Thoracic aorta (tissue), 2 donors: ENCODE results near the gene SYNM. TPM values are rescaled to one million over a fixed set of nuclear protein-coding genes. Genes with fewer than 3 reads are reported as not detected.

ENCODE experiments used
- ATAC-seq: fragments of 150-250 bp; one replicate; pipeline ENCODE4 v1.8.0; 2017; ENCODE audit warnings: low read depth; ENCODE audit not compliant: insufficient number of reproducible peaks, low FRiP score
- DNase-seq: peaks from one replicate; pipeline ENCODE4 v3.0.0-alpha.2; 2020; ENCODE audit warnings: low spot score
- H3K27ac ChIP-seq, 2 donors: fragments of 200-600 bp; sonication (generic); 1 replicate in 1 of 2; 2 replicates in 1 of 2; pipeline ENCODE4 v1.5.1; 2016; ENCODE audit warnings: mild to moderate bottlenecking in 2 of 2, moderate library complexity in 2 of 2
- H3K27me3 ChIP-seq: fragments of 200-600 bp; sonication (generic); replicated peaks from 2 replicates; pipeline ENCODE4 v1.6.0; 2016; ENCODE audit warnings: mild to moderate bottlenecking; ENCODE audit not compliant: insufficient read depth
- H3K36me3 ChIP-seq: fragments of 200-600 bp; sonication (generic); one replicate; pipeline ENCODE4 v1.5.1; 2016
- H3K4me1 ChIP-seq, 2 donors: fragments of 200-600 bp; sonication (generic); 1 replicate in 1 of 2; 2 replicates in 1 of 2; pipeline versions ENCODE4 v1.5.1 to v1.6.0; 2016; ENCODE audit warnings: low read depth in 2 of 2, mild to moderate bottlenecking in 1 of 2; ENCODE audit not compliant: control insufficient read depth in 1 of 2
- H3K4me3 ChIP-seq: fragments of 200-600 bp; sonication (generic); 2 replicates; pipeline ENCODE4 v1.5.1; 2016; ENCODE audit warnings: mild to moderate bottlenecking
- H3K9me3 ChIP-seq: fragments of 200-600 bp; sonication (generic); 2 replicates; pipeline ENCODE4 v1.5.1; 2016
- total RNA-seq, 2 donors: library from RNA; depleted of rRNA; stranded (reverse); fragments of >200 nt; gene quantifications; one replicate each; pipeline versions ENCODE4 v1.1.0 to v1.2.3, GENCODE V29; 2016
- TF ChIP-seq, protein P1 (sequence below): fragments of 200-600 bp; sonication (generic); IDR thresholded peaks from one replicate; pipeline ENCODE4 v1.5.1; 2019; ENCODE audit warnings: antibody characterized with exemption

Gene SYNM
- total RNA-seq, 2 donors from 2014 or later, result 60.9 to 102 TPM

DNA sequence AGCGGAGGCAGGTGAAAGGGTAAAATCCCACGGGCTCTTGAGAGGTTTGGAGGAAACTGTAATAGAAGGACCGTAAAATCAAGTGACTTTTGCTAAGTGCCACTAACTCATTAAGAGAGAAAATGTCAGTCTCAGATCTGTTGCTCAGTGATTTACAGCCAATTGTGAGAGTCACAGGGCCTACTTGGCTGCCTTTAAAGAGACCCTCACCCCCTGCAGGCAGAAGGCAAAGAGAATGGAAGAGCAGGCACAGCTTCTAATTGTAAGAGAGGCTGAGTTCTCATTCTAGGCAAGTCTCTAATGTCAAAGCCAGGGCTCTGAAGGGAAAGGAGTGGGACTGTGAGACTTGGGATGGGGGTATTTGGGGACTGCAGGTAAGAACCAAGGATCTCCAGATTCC lies 9.3 kb upstream of the SYNM start:
- H3K36me3 ChIP-seq, result no peaks in the 10 kb centered on the region
- ATAC-seq (no peak), DNase-seq (no peak)
- no peaks in the 10 kb centered on the region for H3K9me3 ChIP-seq
- no peak overlapping the region for H3K27ac ChIP-seq
- H3K4me1 ChIP-seq, result peaks cover under 1 to 8% of the 10 kb centered on the region in 2 donors
- H3K27me3 ChIP-seq, result no peaks in the 10 kb centered on the region
- H3K4me3 ChIP-seq, result no peak overlapping the region
- TF ChIP-seq, protein P1, sequence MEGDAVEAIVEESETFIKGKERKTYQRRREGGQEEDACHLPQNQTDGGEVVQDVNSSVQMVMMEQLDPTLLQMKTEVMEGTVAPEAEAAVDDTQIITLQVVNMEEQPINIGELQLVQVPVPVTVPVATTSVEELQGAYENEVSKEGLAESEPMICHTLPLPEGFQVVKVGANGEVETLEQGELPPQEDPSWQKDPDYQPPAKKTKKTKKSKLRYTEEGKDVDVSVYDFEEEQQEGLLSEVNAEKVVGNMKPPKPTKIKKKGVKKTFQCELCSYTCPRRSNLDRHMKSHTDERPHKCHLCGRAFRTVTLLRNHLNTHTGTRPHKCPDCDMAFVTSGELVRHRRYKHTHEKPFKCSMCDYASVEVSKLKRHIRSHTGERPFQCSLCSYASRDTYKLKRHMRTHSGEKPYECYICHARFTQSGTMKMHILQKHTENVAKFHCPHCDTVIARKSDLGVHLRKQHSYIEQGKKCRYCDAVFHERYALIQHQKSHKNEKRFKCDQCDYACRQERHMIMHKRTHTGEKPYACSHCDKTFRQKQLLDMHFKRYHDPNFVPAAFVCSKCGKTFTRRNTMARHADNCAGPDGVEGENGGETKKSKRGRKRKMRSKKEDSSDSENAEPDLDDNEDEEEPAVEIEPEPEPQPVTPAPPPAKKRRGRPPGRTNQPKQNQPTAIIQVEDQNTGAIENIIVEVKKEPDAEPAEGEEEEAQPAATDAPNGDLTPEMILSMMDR, result no peak

DNA sequence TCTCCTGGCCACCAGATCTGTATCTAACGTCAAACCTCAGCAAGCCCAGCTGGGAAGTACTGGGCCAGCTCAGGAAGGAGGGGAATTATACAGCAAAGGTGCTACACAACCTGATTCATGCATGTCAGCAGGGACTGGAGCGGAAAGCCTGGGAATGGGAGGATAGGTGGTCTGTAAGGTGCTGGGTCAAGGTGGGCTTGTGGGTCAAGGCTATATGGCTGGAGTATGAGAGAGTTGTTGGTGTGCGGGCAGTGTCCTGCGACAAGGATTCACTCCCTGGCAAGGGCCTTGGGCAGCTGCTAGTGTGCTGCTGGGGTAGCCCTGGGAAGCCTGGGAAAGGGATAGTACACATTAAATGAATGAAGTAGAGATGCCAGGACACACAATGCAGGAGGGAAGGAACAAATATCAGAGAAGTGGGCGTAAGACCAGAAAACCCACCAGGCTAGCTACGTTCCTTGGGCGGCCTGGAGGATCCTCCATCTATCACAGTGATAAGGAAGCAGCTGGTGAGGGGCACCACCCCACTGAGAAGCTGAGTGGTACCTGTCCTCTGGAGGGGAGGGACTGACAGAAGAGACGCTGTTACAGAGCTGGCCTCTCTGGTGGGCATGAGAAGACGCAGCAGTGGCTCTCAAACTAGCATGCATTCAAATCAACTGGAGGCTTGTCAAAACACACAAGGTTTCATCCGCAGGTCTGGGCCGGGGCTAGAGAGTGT lies 8.5 kb upstream of the SYNM start:
- no peak overlapping the region for H3K27ac ChIP-seq
- H3K27me3 ChIP-seq, result no peaks in the 10 kb centered on the region
- H3K9me3 ChIP-seq, result no peaks in the 10 kb centered on the region
- no peaks in the 10 kb centered on the region for H3K36me3 ChIP-seq
- TF ChIP-seq, protein P1, result no peak
- ATAC-seq (no peak), DNase-seq (no peak)
- no peak overlapping the region for H3K4me3 ChIP-seq
- H3K4me1 ChIP-seq, result peaks cover 4 to 13% of the 10 kb centered on the region in 2 donors

DNA sequence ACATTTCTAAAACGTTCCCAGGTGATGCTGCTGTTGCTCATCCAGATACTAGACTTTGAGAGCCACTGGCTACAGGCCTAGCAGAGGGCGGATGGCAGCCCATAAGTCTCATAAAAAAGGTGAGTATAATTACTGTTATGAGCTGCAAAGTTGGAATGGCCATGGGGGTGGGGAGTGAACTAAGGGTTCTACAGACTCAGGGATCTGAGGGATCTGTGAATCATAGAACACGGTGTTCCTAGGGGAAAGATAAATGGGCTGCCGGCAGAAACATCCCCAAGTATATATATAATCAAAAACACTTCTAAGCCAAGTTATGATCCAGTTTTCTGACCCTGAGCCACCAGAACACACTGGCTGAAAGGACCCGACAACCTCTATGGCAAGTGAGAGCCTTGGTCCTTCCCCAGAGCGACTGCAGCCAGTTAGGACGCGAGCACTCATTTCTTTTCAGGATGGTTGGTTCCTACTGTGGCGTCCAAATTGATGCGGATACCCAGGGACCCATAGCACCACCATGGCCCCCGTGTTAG lies 7.9 kb upstream of the SYNM start:
- no peak for DNase-seq
- H3K4me1 ChIP-seq, result peaks cover 4 to 14% of the 10 kb centered on the region in 2 donors
- TF ChIP-seq, protein P1, result no peak
- no peak for ATAC-seq
- H3K9me3 ChIP-seq, result no peaks in the 10 kb centered on the region
- H3K27ac ChIP-seq, result no peak overlapping the region
- no peak overlapping the region for H3K4me3 ChIP-seq
- no peaks in the 10 kb centered on the region for H3K27me3 ChIP-seq
- H3K36me3 ChIP-seq, result no peaks in the 10 kb centered on the region

DNA sequence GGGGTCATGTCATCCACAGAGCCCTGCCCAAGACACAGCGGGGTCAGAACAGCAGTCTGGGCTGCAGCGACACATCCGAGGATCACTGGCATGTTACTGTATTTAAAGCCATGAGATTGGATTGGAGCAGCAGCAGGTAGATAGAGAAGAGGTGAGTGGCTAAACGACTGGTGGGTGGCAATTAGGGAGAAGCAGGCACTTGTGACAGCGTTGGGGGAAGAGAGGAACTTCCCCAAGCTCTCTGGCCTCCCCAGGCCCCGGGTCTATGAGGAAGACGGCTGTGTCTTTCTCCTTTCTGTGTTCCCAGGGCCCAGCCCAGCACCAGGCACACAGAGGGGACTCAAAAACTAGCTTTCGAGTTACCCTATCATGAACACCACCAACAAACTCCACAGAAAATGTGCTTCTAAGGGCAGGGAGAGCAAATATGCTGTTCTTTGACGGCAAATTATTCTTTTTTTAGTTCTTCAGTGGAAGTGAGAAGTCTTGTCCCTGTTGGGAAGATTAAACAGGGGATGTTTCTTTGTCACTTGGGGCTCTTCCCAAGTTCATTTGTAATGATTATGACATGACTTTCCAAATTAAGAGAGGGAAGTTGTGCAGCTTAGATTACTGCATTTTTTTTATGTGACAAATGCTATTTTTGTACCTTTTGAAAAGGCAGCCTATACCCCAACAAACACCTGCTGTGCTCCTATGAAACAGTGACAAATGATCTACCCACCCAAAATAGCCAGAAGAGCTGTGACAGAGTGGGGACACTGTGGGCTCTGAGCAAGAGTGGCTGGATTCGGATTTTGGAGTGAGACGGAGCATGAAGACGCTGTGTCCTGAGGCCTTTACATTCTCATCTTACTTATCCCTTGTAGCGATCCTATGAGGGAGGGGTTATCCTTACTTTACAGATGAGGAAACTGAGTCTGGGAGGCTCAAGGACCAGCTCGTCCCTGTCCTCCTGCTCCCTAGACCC lies 7.2 kb upstream of the SYNM start:
- Histone ChIP-seq H3K4me3 (no peak overlapping the region), H3K27ac (no peak overlapping the region)
- no peak for ATAC-seq

More for the DNA sequence above, 7.2 kb upstream of the SYNM start:
- Histone ChIP-seq H3K9me3 (no peaks in the 10 kb centered on the region), H3K27me3 (no peaks in the 10 kb centered on the region), H3K36me3 (no peaks in the 10 kb centered on the region), H3K4me1 (peaks cover 4 to 21% of the 10 kb centered on the region in 2 donors)
- TF ChIP-seq, protein P1, result no peak
- DNase-seq, result no peak
